Nephron progenitor cell (in vitro differentiated cells): ENCODE results near the gene TMEM245.
A peak's percentile ranks its signal among the peaks of the same experiment; 100 is the strongest.

Experiments
- DNase-seq: peaks from one replicate; pipeline ENCODE4 v3.0.0; 2021
- H3K27ac Mint-ChIP-seq: 2 replicates; pipeline ENCODE4 v1.8.0; 2021; ENCODE audit warnings: mild to moderate bottlenecking, moderate library complexity, mixed read lengths
- H3K27me3 Mint-ChIP-seq: 2 replicates; pipeline ENCODE4 v1.8.0; 2021; ENCODE audit warnings: mild to moderate bottlenecking, low read depth, mixed read lengths; ENCODE audit not compliant: poor library complexity
- H3K36me3 Mint-ChIP-seq: 2 replicates; pipeline ENCODE4 v1.8.0; 2021; ENCODE audit warnings: low read depth, mixed read lengths
- H3K4me1 Mint-ChIP-seq: 2 replicates; pipeline ENCODE4 v1.8.0; 2021; ENCODE audit warnings: mixed read lengths
- H3K4me3 Mint-ChIP-seq: 2 replicates; pipeline ENCODE4 v1.8.0; 2021; ENCODE audit warnings: mild to moderate bottlenecking, moderate library complexity, mixed read lengths
- H3K9me3 Mint-ChIP-seq: 2 replicates; pipeline ENCODE4 v1.8.0; 2021; ENCODE audit warnings: mild to moderate bottlenecking, moderate library complexity, mixed read lengths
- CTCF ChIP-seq: fragments of 200-600 bp; sonication (generic); IDR thresholded peaks from 2 replicates; pipeline ENCODE4 v1.5.0; 2021; ENCODE audit warnings: antibody characterized with exemption

TMEM245 gene

GRCh38 chr9:109156708-109157107 is 37.0 kb upstream of the TMEM245 start:
- H3K4me1 Mint-ChIP-seq, result no peaks in the 10 kb centered on the region
- H3K27ac Mint-ChIP-seq, result no peak overlapping the region
- no peak for DNase-seq
- peaks cover 27% of the 10 kb centered on the region for H3K27me3 Mint-ChIP-seq
- peaks cover 26% of the 10 kb centered on the region for H3K9me3 Mint-ChIP-seq
- H3K4me3 Mint-ChIP-seq, result no peak overlapping the region
- H3K36me3 Mint-ChIP-seq, result no peaks in the 10 kb centered on the region
- no peak for TF ChIP-seq CTCF

- DNase-seq, result no peak
- Mint-ChIP-seq H3K4me3 (no peak overlapping the region), H3K27ac (no peak overlapping the region), H3K36me3 (no peaks in the 10 kb centered on the region), H3K9me3 (peaks cover 28% of the 10 kb centered on the region), H3K27me3 (peaks cover 7% of the 10 kb centered on the region), H3K4me1 (no peaks in the 10 kb centered on the region)
- TF ChIP-seq CTCF, result no peak
These were observed 31.3 kb upstream of the TMEM245 start for GRCh38 chr9:109150925-109151545.

- no peak overlapping the region for H3K27ac Mint-ChIP-seq
- H3K36me3 Mint-ChIP-seq, result no peaks in the 10 kb centered on the region
- H3K27me3 Mint-ChIP-seq, result peaks cover 6% of the 10 kb centered on the region
- no peaks in the 10 kb centered on the region for H3K4me1 Mint-ChIP-seq
- TF ChIP-seq CTCF, result no peak
- no peak for DNase-seq
- no peak overlapping the region for H3K4me3 Mint-ChIP-seq
- peaks cover 28% of the 10 kb centered on the region for H3K9me3 Mint-ChIP-seq
These were observed 30.0 kb upstream of the TMEM245 start for GRCh38 chr9:109149722-109150121.

- no peak overlapping the region for H3K27ac Mint-ChIP-seq
- no peak overlapping the region for H3K4me3 Mint-ChIP-seq
- H3K27me3 Mint-ChIP-seq, result peaks cover 6% of the 10 kb centered on the region
- DNase-seq, result no peak
- no peaks in the 10 kb centered on the region for H3K4me1 Mint-ChIP-seq
- peaks cover 23% of the 10 kb centered on the region for H3K9me3 Mint-ChIP-seq
- no peaks in the 10 kb centered on the region for H3K36me3 Mint-ChIP-seq
- TF ChIP-seq CTCF, result no peak
These were observed 29.3 kb upstream of the TMEM245 start for GRCh38 chr9:109149089-109149488.

GRCh38 chr9:109145051-109145450 is 25.3 kb upstream of the TMEM245 start:
- peaks cover 6% of the 10 kb centered on the region for H3K27me3 Mint-ChIP-seq
- H3K36me3 Mint-ChIP-seq, result no peaks in the 10 kb centered on the region
- no peaks in the 10 kb centered on the region for H3K9me3 Mint-ChIP-seq
- no peak for TF ChIP-seq CTCF
- DNase-seq, result no peak
- no peaks in the 10 kb centered on the region for H3K4me1 Mint-ChIP-seq
- no peak overlapping the region for H3K4me3 Mint-ChIP-seq
- no peak overlapping the region for H3K27ac Mint-ChIP-seq

GRCh38 chr9:109143881-109144562 is 24.3 kb upstream of the TMEM245 start:
- Mint-ChIP-seq H3K9me3 (no peaks in the 10 kb centered on the region), H3K4me3 (no peak overlapping the region), H3K27me3 (peaks cover 9% of the 10 kb centered on the region), H3K36me3 (no peaks in the 10 kb centered on the region), H3K4me1 (no peaks in the 10 kb centered on the region), H3K27ac (no peak overlapping the region)
- peak; percentile 29 for TF ChIP-seq CTCF
- no peak for DNase-seq
